ENCODE measurements around the gene SHB. TPM values are rescaled to one million over a fixed set of nuclear protein-coding genes. Genes with fewer than 3 reads are reported as not detected.

The SHB gene
- total RNA-seq, 2 donors from 2014 or later: 25.2 to 29.3 TPM

Small RNA genes within 50 kb of the gene (small RNA-seq; reads per million reads assigned to genes)
- not detected for gene RNU7-124P

Other genes with a start within 250 kb of the SHB start
- gene SLC25A51, start 165.1 kb downstream of the SHB start, total RNA-seq: 10 to 100 TPM; 17.1 to 18.1 TPM

Measured in body of pancreas (tissue), 2 donors.